Upper lobe of right lung (tissue), 1 donor: ENCODE results near the gene MIS12. TPM values are rescaled to one million over a fixed set of nuclear protein-coding genes. Genes with fewer than 3 reads are reported as not detected.

Experiments used
- ATAC-seq: fragments of 200-7000 bp; cut with Tn5 transposase; one replicate; pipeline ENCODE4 v1.9.1; 2020; ENCODE audit warnings: mild to moderate bottlenecking, moderate library complexity
- DNase-seq: peaks from one replicate; pipeline ENCODE4 v3.0.0-alpha.2; 2020
- H3K27ac ChIP-seq: fragments of 200-600 bp; one replicate; pipeline ENCODE4 v1.8.0; 2022
- H3K27me3 ChIP-seq: fragments of 200-600 bp; one replicate; pipeline ENCODE4 v1.8.0; 2022; ENCODE audit warnings: mild to moderate bottlenecking
- H3K36me3 ChIP-seq: fragments of 200-600 bp; one replicate; pipeline ENCODE4 v1.8.0; 2022
- H3K4me1 ChIP-seq: fragments of 200-600 bp; one replicate; pipeline ENCODE4 v1.8.0; 2022
- H3K4me3 ChIP-seq: fragments of 200-600 bp; one replicate; pipeline ENCODE4 v1.8.0; 2022; ENCODE audit warnings: mild to moderate bottlenecking
- H3K9me3 ChIP-seq: fragments of 200-600 bp; one replicate; pipeline ENCODE4 v1.8.0; 2022
- intact Hi-C: fragments of 100-400 bp; cut with DNase I; formaldehyde crosslinking; loops from one replicate; pipeline ENCODE4 v1.11.0; 2022
- total RNA-seq: library from RNA; stranded (reverse); fragmentation: NEBNext Ultra II Directional; extraction: Animal tissue kit (Norgen Biotek cat#: 25700); gene quantifications from one replicate; pipeline ENCODE4 v1.2.1, GENCODE V29; 2021
- TF ChIP-seq, protein P1 (sequence below): fragments of 200-600 bp; IDR thresholded peaks from one replicate; pipeline ENCODE4 v1.8.0; 2022; ENCODE audit warnings: antibody characterized with exemption
- donor health status: DM: no; HTN: yes; CAD: no; lungs with severe emphysema.

MIS12 gene
- total RNA-seq, 1 donor from 2014 or later, result 17.0 TPM

DNA sequence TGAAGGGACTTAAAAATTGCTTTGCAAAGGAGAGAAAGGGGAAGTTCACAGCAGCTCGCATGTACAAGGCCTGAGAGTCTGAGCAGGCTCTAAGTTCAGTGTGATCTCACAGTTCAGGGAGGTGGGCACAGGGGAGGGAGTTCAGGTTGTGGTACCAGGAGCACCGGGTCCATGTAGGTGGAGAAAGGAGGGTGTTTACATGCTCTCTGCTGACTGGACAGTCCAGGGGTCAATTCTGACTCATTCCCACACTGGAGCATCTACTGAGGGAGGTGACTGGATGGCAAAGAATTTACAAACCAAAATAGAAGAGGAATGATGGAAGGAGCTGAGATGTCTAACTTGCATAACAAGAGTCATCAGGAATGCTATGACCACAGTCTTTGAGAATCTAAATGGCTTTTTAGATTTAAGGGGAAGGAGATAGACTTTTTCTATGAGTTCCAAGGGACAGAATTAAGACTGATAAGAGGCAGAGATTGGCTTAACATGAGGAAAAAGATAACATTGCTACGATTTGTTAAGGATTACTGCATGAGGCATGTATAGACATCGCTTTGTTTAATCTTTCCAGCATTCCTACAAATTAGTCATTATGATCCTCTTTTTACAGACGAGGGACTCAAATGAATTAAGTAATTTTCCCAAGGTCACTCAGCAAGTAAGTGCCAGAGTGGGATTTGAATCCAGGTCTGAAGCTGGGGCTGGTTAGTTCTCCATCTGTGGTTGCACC is 29.9 kb downstream of the MIS12 start:
- Histone ChIP-seq H3K9me3 (no peaks in the 10 kb centered on the region), H3K27ac (no peak overlapping the region), H3K4me3 (no peak overlapping the region), H3K27me3 (no peaks in the 10 kb centered on the region), H3K4me1 (no peaks in the 10 kb centered on the region), H3K36me3 (peaks cover 37% of the 10 kb centered on the region)
- intact Hi-C loops, result no loop called here
- peak; percentile 47 for ATAC-seq
- TF ChIP-seq, protein P1, sequence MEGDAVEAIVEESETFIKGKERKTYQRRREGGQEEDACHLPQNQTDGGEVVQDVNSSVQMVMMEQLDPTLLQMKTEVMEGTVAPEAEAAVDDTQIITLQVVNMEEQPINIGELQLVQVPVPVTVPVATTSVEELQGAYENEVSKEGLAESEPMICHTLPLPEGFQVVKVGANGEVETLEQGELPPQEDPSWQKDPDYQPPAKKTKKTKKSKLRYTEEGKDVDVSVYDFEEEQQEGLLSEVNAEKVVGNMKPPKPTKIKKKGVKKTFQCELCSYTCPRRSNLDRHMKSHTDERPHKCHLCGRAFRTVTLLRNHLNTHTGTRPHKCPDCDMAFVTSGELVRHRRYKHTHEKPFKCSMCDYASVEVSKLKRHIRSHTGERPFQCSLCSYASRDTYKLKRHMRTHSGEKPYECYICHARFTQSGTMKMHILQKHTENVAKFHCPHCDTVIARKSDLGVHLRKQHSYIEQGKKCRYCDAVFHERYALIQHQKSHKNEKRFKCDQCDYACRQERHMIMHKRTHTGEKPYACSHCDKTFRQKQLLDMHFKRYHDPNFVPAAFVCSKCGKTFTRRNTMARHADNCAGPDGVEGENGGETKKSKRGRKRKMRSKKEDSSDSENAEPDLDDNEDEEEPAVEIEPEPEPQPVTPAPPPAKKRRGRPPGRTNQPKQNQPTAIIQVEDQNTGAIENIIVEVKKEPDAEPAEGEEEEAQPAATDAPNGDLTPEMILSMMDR, result no peak
- peak; percentile 9 for DNase-seq

DNA sequence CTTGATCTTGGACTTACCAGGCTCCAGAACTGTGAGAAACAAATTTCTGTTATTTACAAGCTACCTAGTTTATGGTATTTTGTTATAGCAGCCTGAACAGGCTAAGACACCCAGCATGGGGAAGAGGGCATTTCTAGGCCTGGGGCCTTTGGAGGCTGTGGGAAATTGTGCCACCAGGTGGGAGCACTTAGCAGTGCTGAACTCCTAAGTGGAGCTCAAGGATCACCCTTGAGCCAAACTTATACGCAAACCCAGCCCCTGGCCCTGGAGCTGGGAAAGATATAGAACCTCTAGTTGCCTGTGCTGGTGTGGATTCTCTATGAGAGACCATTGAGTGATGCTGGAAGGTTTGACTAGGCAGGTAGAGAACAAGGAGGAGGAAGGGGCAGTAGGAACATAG is 36.1 kb downstream of the MIS12 start:
- DNase-seq, result peak; percentile 10
- no peaks in the 10 kb centered on the region for H3K4me1 ChIP-seq
- H3K27ac ChIP-seq, result no peak overlapping the region
- H3K36me3 ChIP-seq, result peaks cover 37% of the 10 kb centered on the region
- intact Hi-C loops, result no loop called here
- no peak for ATAC-seq
- TF ChIP-seq, protein P1, result no peak
- no peaks in the 10 kb centered on the region for H3K9me3 ChIP-seq
- no peaks in the 10 kb centered on the region for H3K27me3 ChIP-seq
- no peak overlapping the region for H3K4me3 ChIP-seq

DNA sequence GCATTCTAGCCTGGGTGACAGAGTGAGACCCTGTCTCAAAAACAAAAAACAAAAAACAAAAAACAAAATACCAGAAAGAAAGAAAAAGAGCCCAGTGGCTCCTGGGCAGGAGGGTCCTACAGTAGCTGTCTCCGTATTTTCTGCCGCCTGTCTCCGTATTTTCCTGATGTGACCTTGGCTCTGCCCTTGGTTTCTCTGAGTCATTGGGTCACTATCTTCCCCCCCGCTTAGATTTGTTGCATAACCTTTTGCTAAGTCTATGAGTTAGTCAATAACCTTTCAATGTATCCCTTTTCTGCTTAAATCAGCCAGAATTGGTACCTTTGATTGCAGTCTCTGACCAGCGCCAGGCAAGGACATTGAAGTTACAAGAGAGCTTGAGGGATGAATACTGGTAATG is 36.9 kb downstream of the MIS12 start:
- no peak for DNase-seq
- Histone ChIP-seq H3K27ac (no peak overlapping the region), H3K4me3 (no peak overlapping the region), H3K27me3 (no peaks in the 10 kb centered on the region), H3K9me3 (no peaks in the 10 kb centered on the region), H3K36me3 (peaks cover 45% of the 10 kb centered on the region), H3K4me1 (no peaks in the 10 kb centered on the region)
- TF ChIP-seq, protein P1, result no peak
- ATAC-seq, result no peak
- intact Hi-C loops, result no loop called here

DNA sequence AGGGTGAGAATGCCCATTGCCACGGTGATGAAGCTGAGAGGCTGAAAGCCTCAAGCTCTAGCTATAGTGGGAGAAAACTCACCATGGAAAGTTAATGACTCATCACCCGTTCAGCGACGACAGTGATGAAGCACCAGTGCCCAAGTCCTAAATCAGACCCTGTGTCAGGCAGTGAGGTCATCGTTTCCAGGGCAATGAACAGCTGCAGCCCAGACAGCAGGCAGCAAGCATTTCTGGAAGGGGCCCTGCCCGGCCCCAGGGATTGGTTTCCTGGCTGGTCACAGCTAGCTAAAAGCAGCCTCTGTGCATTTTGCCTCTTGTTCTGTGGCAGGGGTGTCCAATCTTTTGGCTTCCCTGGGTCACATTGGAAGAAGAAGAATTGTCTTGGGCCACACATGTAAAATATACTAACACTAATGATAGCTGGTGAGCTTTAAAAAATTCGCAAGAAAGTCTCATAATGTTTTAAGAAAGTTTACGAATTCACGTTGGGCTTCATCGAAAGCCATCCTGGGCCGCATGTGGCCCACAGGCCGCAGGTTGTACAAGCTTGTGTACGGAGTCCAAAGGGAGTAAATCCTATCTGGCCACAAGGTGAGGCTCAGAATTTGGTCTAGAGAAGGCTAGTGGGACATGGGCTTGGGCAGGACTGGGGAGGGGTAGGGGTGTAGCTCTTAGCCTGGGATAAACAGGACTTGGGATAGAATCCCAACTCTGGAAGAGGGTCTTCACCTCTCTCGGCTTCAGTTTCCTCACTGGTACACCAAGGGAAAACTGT is 40.6 kb downstream of the MIS12 start:
- Histone ChIP-seq H3K4me3 (no peak overlapping the region), H3K36me3 (peaks cover 56% of the 10 kb centered on the region), H3K9me3 (no peaks in the 10 kb centered on the region), H3K27ac (no peak overlapping the region), H3K27me3 (no peaks in the 10 kb centered on the region), H3K4me1 (no peaks in the 10 kb centered on the region)
- TF ChIP-seq, protein P1, result no peak
- ATAC-seq (peak; percentile 19), DNase-seq (peak; percentile 36)
- intact Hi-C loops, result no loop called here

DNA sequence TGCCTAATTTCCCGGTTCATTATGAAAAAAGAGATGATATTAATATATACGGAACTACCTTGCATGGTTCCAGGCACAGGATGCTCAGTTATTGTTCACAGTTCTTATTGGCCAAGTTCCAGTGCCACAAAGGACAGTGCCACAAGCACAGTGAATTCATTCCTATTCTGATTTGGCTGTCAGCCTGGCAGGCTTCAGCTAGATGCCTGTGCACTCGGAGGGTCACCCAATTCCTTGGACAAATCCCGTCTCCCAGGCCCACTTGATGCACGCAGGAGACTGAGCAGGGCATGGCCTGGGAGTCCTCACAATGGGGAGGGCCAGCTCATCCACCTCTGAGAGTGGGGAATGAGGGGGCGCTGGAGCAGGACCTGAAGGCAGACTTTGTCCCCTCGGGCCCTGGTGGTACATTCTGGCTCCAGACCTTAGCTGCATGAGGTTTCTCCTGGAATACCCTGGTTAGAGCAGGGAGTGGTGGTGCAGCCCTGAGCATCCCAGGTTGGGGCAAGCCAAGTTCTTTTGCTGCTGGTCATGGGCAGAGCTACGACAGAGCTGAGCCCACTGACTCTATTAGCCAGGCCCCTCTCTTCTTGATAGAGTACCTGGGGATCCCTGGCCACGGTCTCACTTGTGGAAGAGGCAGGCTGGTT is 41.4 kb downstream of the MIS12 start:
- H3K4me1 ChIP-seq, result no peaks in the 10 kb centered on the region
- TF ChIP-seq, protein P1, result no peak
- no peak overlapping the region for H3K27ac ChIP-seq
- intact Hi-C loops, result no loop called here
- no peaks in the 10 kb centered on the region for H3K27me3 ChIP-seq
- no peaks in the 10 kb centered on the region for H3K9me3 ChIP-seq
- peaks cover 63% of the 10 kb centered on the region for H3K36me3 ChIP-seq
- DNase-seq (peak; percentile 56), ATAC-seq (no peak)
- no peak overlapping the region for H3K4me3 ChIP-seq
